ENCODE results near the gene MAP3K1.
"Not testable (repeated sequence)": the region's sequence is repeated elsewhere in the genome, so short reads cannot be mapped to it uniquely, and the experiment has no call there.

MAP3K1 gene

GRCh38 chr5:56772767-56773166 is 42.6 kb upstream of the MAP3K1 start:
- H3K36me3 ChIP-seq (ENCODE audit: insufficient read depth, low read length) = no peaks in the 10 kb centered on the region
- H4K20me1 ChIP-seq (ENCODE audit: insufficient read depth, low read length, poor library complexity, severe bottlenecking) = no peaks in the 10 kb centered on the region
- H2AFZ ChIP-seq (ENCODE audit: low read length) = no peak overlapping the region
- no peak overlapping the region for H3K4me2 ChIP-seq (ENCODE audit: low read depth, low read length, poor library complexity, severe bottlenecking)
- H3K9me3 ChIP-seq (ENCODE audit: insufficient read depth, low read depth, low read length) = no peaks in the 10 kb centered on the region
- H3K9me2 ChIP-seq (replicated peaks; ENCODE audit: low read depth, low read length) = no peaks in the 10 kb centered on the region
- no peaks in the 10 kb centered on the region for H3K27me3 ChIP-seq (ENCODE audit: insufficient read depth, low read length, poor library complexity, severe bottlenecking)
- H3K9ac ChIP-seq (ENCODE audit: low read depth, low read length, poor library complexity, severe bottlenecking) = no peak overlapping the region
- no peaks in the 10 kb centered on the region for H3K4me1 ChIP-seq (ENCODE audit: insufficient read depth, low read length, poor library complexity, severe bottlenecking)
- TF ChIP-seq, protein P1, sequence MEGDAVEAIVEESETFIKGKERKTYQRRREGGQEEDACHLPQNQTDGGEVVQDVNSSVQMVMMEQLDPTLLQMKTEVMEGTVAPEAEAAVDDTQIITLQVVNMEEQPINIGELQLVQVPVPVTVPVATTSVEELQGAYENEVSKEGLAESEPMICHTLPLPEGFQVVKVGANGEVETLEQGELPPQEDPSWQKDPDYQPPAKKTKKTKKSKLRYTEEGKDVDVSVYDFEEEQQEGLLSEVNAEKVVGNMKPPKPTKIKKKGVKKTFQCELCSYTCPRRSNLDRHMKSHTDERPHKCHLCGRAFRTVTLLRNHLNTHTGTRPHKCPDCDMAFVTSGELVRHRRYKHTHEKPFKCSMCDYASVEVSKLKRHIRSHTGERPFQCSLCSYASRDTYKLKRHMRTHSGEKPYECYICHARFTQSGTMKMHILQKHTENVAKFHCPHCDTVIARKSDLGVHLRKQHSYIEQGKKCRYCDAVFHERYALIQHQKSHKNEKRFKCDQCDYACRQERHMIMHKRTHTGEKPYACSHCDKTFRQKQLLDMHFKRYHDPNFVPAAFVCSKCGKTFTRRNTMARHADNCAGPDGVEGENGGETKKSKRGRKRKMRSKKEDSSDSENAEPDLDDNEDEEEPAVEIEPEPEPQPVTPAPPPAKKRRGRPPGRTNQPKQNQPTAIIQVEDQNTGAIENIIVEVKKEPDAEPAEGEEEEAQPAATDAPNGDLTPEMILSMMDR (conservative IDR thresholded peaks at IDR 0.05; ENCODE audit: low read length) = no peak
- H3K79me2 ChIP-seq (ENCODE audit: insufficient read depth, low read length) = no peaks in the 10 kb centered on the region
- no peaks in the 10 kb centered on the region for H3F3A ChIP-seq (ENCODE audit: low read depth)
- H3K4me3 ChIP-seq (ENCODE audit: low read length, poor library complexity, severe bottlenecking) = no peak overlapping the region

DNA sequence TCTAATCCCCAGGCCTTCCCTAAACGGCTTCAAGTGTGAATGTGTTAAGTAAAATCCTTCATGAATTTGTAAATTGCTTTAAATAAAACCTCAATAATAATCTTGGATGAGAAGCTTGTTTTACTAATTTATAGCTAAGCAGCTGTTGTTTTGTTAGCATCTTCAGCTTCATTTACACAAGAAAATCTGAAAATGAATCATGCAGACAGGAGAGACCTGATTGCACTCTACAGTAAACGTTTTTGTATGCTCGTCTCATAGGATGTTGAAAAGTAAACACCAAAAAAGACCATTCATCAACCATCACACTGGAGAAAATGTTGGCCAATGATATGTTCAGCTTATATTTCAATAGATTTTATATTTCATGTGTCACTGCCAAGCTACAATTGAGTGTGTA is 40.4 kb upstream of the MAP3K1 start:
- Histone ChIP-seq H3K4me1 (ENCODE audit: insufficient read depth, low read length, poor library complexity, severe bottlenecking) (no peaks in the 10 kb centered on the region), H2AFZ (ENCODE audit: low read length) (no peak overlapping the region), H3K9me2 (replicated peaks; ENCODE audit: low read depth, low read length) (no peaks in the 10 kb centered on the region), H3K36me3 (ENCODE audit: insufficient read depth, low read length) (no peaks in the 10 kb centered on the region), H3K27me3 (ENCODE audit: insufficient read depth, low read length, poor library complexity, severe bottlenecking) (no peaks in the 10 kb centered on the region), H3K9ac (ENCODE audit: low read depth, low read length, poor library complexity, severe bottlenecking) (no peak overlapping the region), H3F3A (ENCODE audit: low read depth) (no peaks in the 10 kb centered on the region), H3K4me2 (ENCODE audit: low read depth, low read length, poor library complexity, severe bottlenecking) (no peak overlapping the region), H3K9me3 (ENCODE audit: insufficient read depth, low read depth, low read length) (no peaks in the 10 kb centered on the region), H4K20me1 (ENCODE audit: insufficient read depth, low read length, poor library complexity, severe bottlenecking) (no peaks in the 10 kb centered on the region), H3K79me2 (ENCODE audit: insufficient read depth, low read length) (no peaks in the 10 kb centered on the region), H3K4me3 (ENCODE audit: low read length, poor library complexity, severe bottlenecking) (no peak overlapping the region)
- TF ChIP-seq EZH2phosphoT487 (IDR thresholded peaks at IDR 0.05; ENCODE audit: borderline replicate concordance) = no peak
- TF ChIP-seq, protein P1 (conservative IDR thresholded peaks at IDR 0.05; ENCODE audit: low read length) = no peak

DNA sequence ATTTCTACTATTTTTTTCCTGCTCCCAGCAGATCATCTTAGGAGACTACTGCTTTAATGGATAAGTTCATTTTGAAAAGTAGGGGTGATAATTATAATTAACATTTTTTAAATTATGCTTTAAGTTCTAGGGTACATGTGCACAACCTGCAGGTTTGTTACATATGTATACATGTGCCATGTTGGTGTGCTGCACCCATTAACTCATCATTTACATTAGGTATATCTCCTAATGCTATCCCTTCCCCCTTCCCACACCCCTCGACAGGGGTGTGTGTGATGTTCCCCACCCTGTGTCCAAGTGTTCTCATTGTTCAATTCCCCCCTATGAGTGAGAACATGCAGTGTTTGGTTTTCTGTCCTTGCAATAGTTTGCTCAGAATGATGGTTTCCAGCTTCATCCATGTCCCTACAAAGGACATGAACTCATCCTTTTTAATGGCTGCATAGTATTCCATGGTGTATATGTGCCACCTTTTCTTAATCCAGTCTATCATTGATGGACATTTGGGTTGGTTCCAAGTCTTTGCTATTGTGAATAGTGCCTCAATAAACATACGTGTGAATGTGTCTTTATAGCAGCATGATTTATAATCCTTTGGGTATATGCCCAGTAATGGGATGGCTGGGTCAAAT is 39.0 kb upstream of the MAP3K1 start:
- H3K4me2 ChIP-seq (ENCODE audit: low read depth, low read length, poor library complexity, severe bottlenecking); H2AFZ ChIP-seq (ENCODE audit: low read length); H3K4me3 ChIP-seq (ENCODE audit: low read length, poor library complexity, severe bottlenecking); H3K9me2 ChIP-seq (replicated peaks; ENCODE audit: low read depth, low read length); H3K27me3 ChIP-seq (ENCODE audit: insufficient read depth, low read length, poor library complexity, severe bottlenecking); H3K36me3 ChIP-seq (ENCODE audit: insufficient read depth, low read length); H3K9ac ChIP-seq (ENCODE audit: low read depth, low read length, poor library complexity, severe bottlenecking); H3K9me3 ChIP-seq (ENCODE audit: insufficient read depth, low read depth, low read length); H3F3A ChIP-seq (ENCODE audit: low read depth); H3K4me1 ChIP-seq (ENCODE audit: insufficient read depth, low read length, poor library complexity, severe bottlenecking); H4K20me1 ChIP-seq (ENCODE audit: insufficient read depth, low read length, poor library complexity, severe bottlenecking); H3K79me2 ChIP-seq (ENCODE audit: insufficient read depth, low read length): not testable (repeated sequence)

GRCh38 chr5:56783261-56783660 is 32.1 kb upstream of the MAP3K1 start:
- Histone ChIP-seq H3K79me2 (ENCODE audit: insufficient read depth, low read length) (no peaks in the 10 kb centered on the region), H3K4me3 (ENCODE audit: low read length, poor library complexity, severe bottlenecking) (no peak overlapping the region), H3K9ac (ENCODE audit: low read depth, low read length, poor library complexity, severe bottlenecking) (no peak overlapping the region), H3K4me1 (ENCODE audit: insufficient read depth, low read length, poor library complexity, severe bottlenecking) (no peaks in the 10 kb centered on the region), H2AFZ (ENCODE audit: low read length) (no peak overlapping the region), H3K4me2 (ENCODE audit: low read depth, low read length, poor library complexity, severe bottlenecking) (no peak overlapping the region), H3K9me3 (ENCODE audit: insufficient read depth, low read depth, low read length) (no peaks in the 10 kb centered on the region), H3K27me3 (ENCODE audit: insufficient read depth, low read length, poor library complexity, severe bottlenecking) (no peaks in the 10 kb centered on the region), H3K36me3 (ENCODE audit: insufficient read depth, low read length) (no peaks in the 10 kb centered on the region), H4K20me1 (ENCODE audit: insufficient read depth, low read length, poor library complexity, severe bottlenecking) (no peaks in the 10 kb centered on the region), H3F3A (ENCODE audit: low read depth) (no peaks in the 10 kb centered on the region), H3K9me2 (replicated peaks; ENCODE audit: low read depth, low read length) (no peaks in the 10 kb centered on the region)
- TF ChIP-seq, protein P1 (conservative IDR thresholded peaks at IDR 0.05; ENCODE audit: low read length) = no peak
- no peak for TF ChIP-seq EZH2phosphoT487 (IDR thresholded peaks at IDR 0.05; ENCODE audit: borderline replicate concordance)

Measured in Loucy (cell line).